Caki2 (cell line): ENCODE data around the gene SLC4A5. TPM values are rescaled to one million over a fixed set of nuclear protein-coding genes. Genes with fewer than 3 reads are reported as not detected.
"Not testable (repeated sequence)": the region's sequence is repeated elsewhere in the genome, so short reads cannot be mapped to it uniquely, and the experiment has no call there.

Source experiments
- DNase-seq: peaks from one replicate; pipeline ENCODE4 v3.0.0-alpha.2; 2015; ENCODE audit warnings: low read depth
- in situ Hi-C: cut with HindIII; loops from 2 replicates; pipeline ENCODE4 v1.10.0; 2016; ENCODE audit warnings: low sequenced_read_pairs, low pct_unique_long_range_greater_than_20kb, mixed read lengths
- total RNA-seq: library from RNA; depleted of rRNA; stranded (reverse); fragments of >200 nt; shearing (Covaris generic); gene quantifications from 2 replicates; pipeline ENCODE4 v1.2.3, GENCODE V29; 2014; ENCODE audit warnings: low replicate concordance

SLC4A5 gene
- total RNA-seq, 1 experiment from 2014 or later, result 0.84 TPM

DNA sequence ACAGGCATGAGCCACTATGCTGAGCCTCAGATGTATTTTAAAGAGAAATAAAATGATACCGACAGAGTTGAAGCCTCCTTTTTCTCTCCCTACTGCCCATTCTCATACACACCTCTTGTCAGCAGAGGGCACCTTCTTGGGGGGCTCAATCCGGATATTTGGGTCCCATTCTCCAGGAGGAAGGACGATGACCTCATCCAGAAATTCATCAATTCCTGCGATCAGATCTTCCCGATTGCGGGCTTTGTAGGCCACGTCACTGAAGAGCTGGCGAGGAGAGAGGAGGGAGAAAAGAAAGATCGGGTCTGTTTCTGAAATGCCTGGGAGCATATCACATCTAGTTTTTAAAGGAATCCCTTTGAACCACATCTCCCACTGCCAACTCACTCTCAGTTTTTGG, 90.4 kb downstream of the SLC4A5 start:
- in situ Hi-C loops, result no loop called here
- DNase-seq, result no peak

DNA sequence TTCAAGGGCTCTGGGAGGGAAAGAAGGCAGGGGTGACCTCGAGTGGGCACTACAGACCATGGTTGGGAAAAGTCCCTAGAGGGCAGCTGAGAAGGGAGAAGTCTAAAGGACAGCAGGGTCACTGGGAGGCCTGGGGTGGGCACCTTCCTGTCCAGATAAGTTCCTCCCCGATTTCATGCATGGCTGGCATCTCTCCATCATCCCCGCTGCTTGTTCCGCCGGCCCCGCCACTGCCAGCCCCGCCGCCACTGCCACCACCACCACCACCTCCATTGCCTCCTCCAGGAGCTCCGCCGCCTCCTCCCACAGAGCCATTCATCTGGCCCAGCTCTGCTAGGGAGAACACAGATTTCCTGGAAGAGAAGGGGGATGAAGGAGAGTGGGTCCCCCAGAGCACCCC, 91.2 kb downstream of the SLC4A5 start:
- in situ Hi-C loops, result no loop called here
- no peak for DNase-seq

DNA sequence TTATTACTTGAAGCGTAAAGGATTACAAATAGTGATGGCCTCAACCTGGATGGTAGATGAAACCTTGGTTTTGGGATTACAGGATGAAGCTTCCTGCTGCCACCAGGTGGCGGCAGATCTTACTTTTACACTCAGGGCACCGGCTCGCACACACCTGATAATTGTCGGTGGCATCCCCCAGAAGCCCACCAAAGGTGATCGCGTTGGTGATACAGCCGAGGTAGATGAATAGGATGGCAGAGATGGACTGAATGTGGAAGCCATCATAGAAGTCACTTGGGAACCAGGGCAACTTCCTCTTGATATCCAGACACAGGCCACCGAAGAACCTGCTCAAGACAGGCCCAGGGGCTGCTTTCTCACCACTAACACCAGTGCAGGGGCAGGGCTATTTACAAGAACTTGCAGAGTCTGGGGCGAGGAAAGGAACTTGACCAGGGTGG, 93.0 kb downstream of the SLC4A5 start:
- in situ Hi-C loops, result no loop called here
- peak; percentile 25 for DNase-seq

DNA sequence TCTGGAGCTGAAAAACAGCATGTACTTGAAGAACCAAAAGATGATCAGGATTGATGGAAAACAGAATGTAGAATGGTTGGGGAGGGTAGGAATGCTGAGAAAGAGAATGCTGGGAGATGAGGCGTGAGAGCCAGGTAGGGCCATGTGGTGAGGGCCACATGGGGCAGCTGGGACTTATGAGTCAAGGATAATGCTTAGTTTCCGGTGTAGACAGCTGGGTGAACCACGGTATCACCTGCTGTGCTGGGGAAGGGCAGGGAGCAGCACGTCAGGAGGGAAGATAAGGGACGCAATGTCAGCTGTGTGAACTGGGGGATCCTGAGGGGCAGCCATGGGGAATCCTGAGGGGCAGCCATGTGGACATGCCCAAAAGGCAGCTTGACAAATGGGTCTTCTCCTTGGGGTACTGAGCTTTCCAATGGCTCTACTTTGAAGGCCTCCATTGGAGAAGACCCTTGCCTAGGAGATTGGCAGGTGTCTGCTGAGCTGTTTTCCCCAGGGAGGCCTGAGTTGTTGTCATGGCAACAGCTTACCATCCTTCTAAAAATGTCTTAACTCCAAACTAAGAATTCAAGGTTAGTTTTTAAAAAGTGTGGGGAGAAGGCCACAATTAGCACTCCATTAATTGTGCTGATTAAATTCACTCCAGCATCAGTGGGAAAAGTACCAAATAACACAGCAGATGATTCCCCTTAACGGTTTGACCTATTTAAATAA, 93.7 kb downstream of the SLC4A5 start:
- no peak for DNase-seq
- in situ Hi-C loops, result no loop called here

DNA sequence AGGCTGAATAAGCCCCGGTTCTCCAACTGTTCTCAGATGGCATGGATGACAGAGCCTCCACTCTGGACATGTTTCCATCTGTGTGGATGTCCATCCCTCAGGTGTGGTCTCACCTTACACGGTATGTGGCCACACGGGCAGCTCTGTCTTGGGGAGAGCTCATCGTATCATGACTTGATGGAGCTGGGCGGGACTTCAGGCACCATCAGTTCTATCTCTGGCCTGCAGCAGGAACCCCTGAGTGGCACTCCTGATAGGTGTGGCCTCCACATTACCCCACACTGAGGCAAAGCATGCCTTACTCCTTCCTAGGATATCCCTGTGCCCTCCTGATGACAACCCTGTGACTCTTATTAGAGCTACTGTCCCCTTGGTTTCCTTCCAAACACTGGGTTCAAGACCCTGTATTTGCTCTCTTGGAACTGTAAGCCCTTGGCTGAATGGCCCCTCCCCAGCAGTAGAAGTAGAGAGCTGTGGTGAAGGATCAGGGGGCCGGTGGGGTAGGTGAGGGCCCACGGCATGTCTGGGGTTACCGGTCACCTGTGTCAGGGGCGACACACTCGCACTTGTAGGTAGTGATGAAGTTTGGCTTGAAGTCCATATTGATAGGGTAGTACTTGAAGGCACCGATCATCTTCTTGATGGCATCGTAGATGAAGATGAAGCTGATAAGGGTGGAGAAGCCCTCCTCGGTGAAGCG, 96.6 kb downstream of the SLC4A5 start:
- no peak for DNase-seq
- in situ Hi-C loops, result no loop called here

DNA sequence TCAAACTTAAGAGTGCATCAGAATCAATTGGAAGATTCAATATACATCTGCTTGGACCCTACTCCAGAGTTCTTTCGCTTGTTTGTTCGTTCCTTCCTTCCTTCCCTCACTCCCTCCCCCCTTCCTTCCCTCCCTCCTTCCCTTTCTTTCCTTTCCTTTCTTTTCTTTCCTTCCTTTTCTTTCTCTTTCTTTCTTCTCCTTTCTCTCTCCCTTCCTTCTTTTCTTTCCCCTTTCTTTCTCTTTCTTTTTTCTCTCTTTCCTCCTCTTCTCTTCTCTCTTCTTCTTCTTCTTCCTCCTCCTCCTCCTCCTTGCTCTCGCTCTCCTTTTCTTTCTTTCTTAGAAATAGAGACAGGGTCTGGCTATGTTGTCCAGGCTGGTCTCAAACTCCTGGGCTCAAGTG, 98.9 kb downstream of the SLC4A5 start:
- in situ Hi-C loops, result no loop called here
- DNase-seq, result no peak

DNA sequence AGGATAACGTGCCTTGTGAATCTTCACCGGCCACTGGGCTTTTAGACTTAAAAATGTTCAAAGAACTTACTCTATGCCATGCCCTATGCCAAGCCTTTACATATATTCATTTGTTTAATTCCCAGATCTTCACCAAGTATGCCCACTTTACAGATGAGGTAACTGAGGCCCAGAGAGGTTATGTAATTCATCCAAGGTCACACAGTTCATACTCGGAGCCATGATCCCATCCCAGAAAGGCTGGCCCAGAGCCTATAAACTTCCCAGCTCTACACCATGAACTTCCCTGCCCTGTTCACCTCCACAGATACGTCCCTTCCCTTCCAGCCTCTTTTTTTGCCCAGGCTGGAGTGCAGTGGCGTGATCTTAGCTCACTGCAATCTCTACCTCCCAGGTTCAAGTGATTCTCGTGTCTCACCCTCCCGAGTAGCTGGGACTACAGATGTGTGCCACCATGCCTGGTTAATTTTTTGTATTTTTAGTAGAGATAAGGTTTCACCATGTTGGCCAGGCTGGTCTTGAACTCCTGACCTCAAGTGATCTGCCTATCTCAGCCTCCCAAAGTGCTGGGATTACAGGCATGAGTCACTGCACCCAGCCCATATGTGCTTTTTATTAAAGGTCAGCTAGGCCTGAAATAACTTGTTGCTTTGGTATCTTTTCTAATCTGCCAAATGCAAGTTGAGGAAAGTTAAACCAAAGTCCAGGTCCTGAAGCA, 100.7 kb downstream of the SLC4A5 start:
- DNase-seq, result no peak
- in situ Hi-C loops, result no loop called here

DNA sequence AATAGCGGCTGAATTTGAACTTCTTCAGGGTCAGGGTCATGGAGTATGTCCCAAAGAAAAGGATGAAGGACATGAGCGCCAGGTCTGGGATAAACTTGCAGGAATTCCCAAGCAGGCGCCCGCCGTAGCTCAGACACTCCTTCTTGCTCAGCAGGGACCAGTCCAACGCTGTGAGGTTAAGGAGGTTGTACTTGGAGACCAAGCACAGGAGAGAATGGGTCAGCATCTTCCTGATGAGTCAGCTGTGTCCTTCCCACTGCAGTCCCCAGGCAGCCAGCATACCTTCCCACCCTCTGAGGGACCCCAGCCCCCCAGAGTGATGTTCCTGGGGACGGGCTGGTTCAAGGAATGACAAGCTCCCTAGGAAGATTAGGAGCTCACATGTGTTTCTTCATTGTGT, 103.9 kb downstream of the SLC4A5 start:
- DNase-seq, result no peak
- in situ Hi-C loops, result no loop called here

DNA sequence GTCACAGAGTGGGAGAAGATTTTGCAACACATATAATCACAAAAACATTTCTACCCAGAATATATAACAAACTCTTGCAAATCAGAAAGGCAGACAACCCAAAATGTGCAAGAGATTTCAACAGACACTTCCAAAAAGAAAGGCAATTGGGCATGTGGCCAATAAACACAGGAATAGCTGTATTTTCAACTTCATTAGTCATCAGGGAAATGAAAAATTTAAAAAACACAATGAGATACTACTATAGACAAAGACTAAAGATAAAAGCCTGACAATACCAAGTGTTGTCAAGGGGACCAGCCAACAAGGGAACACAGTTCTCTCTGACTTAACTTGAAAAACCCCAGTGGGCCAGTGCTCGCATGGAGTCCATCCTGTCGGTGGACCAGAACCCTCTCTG, 104.3 kb downstream of the SLC4A5 start:
- in situ Hi-C loops, result no loop called here
- DNase-seq, result no peak

DNA sequence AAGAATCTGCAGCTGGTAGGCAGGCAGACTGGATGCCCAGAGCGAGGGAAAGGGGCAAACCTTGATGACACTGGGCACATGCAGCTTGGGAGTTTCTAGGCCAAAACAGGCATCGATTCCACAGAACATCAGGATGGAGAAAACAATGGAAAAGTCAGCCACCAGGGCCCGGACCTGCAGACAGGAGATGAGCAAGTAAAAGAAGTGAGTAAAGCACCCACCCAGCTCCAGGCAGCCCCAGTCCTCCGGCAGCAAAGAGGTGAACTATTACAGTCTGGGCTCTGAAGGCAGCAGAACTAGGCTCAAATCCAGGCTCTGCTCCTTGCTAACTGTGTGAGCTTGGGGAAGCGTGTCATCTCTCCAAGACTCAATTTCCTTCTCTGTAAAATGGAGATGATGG, 108.2 kb downstream of the SLC4A5 start:
- in situ Hi-C loops, result no loop called here
- DNase-seq, result no peak

DNA sequence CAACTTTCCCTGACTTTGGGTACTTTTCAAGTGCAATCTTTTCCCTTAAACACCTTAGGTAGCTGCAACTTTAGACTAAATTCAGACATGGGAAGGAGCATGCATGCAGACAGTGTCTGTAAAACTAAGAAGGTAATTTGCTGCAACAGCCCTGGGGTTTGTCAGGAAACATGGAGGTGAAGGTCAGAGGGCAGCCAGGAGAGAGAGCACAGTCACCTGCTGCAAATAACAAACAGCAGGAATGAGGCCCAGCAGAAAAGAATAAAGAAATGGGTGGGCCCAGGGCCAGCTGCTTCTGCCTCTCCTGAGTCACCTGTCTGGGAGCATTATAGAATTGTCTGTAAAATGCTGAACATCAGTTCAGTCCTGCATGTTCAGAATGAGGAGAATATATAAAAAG, 109.6 kb downstream of the SLC4A5 start:
- in situ Hi-C loops, result no loop called here
- DNase-seq, result no peak

DNA sequence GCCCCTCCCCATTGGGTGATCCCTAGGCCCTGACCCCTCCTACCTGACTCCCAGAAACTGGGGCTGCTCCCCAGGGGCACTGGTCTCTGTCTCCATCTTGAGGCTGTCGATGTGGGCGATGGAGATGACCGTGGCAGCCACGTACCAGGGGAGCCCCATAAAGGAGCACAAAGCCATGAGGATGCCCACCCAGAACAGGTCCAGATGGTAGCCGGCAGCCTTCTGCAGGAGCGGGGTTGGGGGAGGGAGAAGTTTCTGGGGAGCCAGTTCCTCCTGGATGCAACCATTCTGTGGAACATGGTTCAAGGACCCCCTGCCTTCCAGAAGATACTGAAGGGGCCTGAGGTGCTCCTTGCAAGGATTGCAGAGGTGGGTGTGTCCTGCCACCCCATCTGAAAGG, 110.8 kb downstream of the SLC4A5 start:
- in situ Hi-C loops, result no loop called here

DNA sequence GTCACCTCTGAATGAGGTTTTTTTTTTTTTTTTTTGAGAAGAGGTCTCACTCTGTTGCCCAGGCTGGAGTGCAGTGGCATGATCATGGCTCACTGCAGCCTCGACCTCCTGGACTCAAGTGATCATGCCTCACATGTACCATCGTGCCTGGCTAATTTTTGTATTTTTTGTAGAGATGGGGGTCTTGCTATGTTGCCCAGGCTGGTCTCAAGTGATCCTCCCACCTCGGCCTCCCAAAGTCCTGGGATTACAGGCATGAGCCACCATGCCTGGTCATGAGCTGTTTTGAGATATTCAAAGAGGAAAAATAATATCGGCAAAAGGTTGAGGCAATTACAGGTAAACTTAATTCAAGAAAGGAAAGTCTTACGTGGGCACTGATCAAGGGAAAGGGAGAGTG, 113.4 kb downstream of the SLC4A5 start:
- DNase-seq, in situ Hi-C loops: not testable (repeated sequence)

More for the DNA sequence above, 110.8 kb downstream of the SLC4A5 start:
- no peak for DNase-seq

DNA sequence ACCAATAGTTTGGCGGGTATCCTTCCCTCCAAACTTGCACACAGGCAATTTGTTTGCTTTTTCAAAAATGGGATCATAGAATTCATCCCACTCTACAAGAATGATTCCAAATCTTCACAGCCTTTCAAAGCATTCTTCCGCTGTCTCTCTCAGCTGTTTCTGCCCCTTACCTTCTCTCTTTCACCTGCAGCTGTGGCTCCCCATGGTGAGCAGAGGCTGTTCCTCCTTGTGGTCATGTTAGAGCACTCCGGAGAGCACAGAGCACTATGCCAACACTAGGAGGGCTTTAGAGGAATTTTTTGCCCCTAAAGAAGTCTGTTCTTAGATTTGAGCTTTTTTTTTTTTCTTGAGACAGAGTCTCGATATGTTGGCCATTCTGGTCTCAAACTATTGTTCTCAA, 114.4 kb downstream of the SLC4A5 start:
- no peak for DNase-seq
- in situ Hi-C loops, result no loop called here

DNA sequence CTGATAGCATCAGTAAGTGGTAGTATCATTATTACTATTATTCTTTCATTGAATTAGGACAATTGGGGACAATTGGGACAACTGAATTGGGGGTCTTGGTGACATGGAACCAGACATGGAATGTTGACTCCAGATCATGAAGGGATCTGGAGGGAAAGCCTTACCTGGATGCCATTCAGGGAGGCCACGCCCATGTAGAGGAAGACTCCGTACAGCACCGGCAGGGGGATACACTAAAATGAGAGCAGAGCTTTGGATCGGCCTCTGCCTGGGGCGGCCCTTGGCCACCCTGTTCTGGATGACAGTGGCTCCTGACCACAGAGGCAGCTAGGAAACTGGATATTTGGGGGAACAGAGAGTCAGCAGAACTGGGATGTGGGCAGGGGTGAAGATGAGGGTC, 115.6 kb downstream of the SLC4A5 start:
- in situ Hi-C loops, result no loop called here

DNA sequence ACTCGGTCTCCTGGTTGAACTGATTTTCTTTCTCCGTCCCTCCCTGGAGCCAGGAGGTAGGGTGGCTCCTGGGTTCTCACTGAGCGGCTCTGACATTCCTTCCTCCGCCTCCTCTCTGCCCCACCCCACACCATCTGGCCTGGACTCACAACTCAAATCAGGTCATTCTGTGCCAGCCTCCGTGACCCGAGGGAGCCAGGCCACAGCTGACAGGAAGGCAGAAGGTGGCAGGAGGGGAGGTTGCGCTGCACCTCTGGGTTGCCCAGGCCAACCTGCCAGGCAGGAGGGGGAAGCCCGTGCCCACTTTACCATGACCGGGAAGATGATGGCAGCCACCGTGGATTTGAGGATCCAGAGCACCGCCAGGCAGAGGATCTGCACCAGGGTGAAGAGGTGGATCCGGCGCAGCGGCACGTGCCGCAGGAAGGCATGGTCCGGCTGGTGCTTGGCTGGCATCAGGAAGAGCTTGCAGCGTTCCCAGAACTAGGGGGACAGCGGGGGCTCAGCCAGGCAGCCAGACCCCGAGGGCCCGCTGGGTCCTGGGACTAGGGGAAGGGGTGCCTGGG, 116.5 kb downstream of the SLC4A5 start:
- no peak for DNase-seq
- in situ Hi-C loops, result no loop called here

More for the DNA sequence above, 115.6 kb downstream of the SLC4A5 start:
- no peak for DNase-seq

DNA sequence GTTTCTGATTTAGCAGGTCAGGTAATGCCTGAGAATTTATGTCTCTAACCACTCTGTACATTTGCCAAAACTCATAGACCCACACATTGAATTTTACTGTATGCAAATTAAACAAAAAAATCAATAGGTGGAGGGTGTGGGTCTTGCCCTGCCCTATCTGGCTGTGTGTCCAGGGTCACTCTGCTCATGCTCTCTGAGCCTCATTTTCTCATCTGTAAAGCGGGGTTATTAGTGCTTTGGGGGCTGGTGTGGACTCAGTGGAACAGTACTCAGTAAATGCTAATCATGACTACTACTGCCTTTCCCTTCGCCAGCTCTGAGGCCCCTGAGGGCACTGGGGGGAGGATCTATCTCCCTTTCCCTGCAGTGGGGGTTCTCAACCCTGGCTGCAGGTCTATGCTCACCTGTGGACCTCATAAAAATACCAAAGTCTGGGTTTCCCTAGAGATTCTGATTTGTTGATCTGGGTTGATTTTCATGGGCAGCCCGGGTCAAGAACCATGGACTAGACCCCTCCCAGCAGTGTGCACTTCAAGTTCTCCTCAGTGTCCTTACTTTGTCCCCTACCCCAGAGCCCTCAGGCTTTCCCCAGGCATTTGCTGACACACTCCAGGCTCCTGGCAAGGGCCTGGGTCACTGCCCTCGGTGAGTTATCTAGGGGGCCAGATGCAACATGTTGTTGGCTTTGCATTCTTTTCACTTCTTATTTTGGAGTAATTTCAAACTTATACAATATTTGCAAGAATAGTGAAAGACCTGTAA, 117.3 kb downstream of the SLC4A5 start:
- in situ Hi-C loops, result no loop called here
- DNase-seq, result no peak
